K562 (cell line): ENCODE measurements around the gene NDUFB10.

ENCODE experiments used
- GABPA ChIP-seq: fragments of 200-800 bp; sonication (Bioruptor generic); conservative IDR thresholded peaks from 2 replicates; pipeline ENCODE4 v1.6.1; 2016; ENCODE audit warnings: low read depth, missing genetic modification characterization, missing compliant biosample characterization
- HOXB6 ChIP-seq: fragments of 250-450 bp; sonication (Bioruptor Pico); IDR thresholded peaks from 2 replicates; pipeline ENCODE4 v1.5.1; 2022; ENCODE audit warnings: mild to moderate bottlenecking, borderline replicate concordance
- MITF ChIP-seq: IDR thresholded peaks from 2 replicates; pipeline ENCODE4 v1.6.1; 2014; ENCODE audit warnings: antibody characterized with exemption
- POLR2A ChIP-seq: fragments of 450-650 bp; conservative IDR thresholded peaks from 2 replicates; pipeline ENCODE4 v1.6.1; 2016
- PRPF4 ChIP-seq: fragments of 200-400 bp; formaldehyde crosslinking; IDR thresholded peaks from one replicate; pipeline ENCODE4 v1.6.1; 2017; ENCODE audit warnings: low read length, low read depth, mild to moderate bottlenecking; ENCODE audit not compliant: insufficient read depth, poor library complexity, severe bottlenecking
- RAD51 ChIP-seq: fragments of 450-650 bp; IDR thresholded peaks from 2 replicates; pipeline ENCODE4 v1.7.1; 2016; ENCODE audit warnings: low read depth, mild to moderate bottlenecking, borderline replicate concordance
- TBP ChIP-seq: optimal IDR thresholded peaks from 2 replicates; pipeline ENCODE3; 2011; ENCODE audit warnings: low read depth, low read length, improper control_type of control experiment
- ZNF174 ChIP-seq: fragments of 250-450 bp; sonication (Bioruptor Pico); IDR thresholded peaks from 2 replicates; pipeline ENCODE4 v1.4.0; 2020; ENCODE audit warnings: mild to moderate bottlenecking
- ZNF263 ChIP-seq: sonication (generic); formaldehyde crosslinking; IDR thresholded peaks from 2 replicates; pipeline ENCODE4 v1.8.0; 2022; ENCODE audit warnings: mild to moderate bottlenecking, missing genetic modification reagents, borderline replicate concordance
- ZNF282 ChIP-seq: sonication (generic); formaldehyde crosslinking; IDR thresholded peaks from 2 replicates; pipeline ENCODE4 v1.8.1; 2023; ENCODE audit warnings: missing genetic modification reagents
- TF ChIP-seq, protein P1 (sequence below), 3 experiments: IDR thresholded peaks in 2 of 3; conservative IDR thresholded peaks in 1 of 3; 2 replicates each; pipeline ENCODE4 v1.5.1; 2011 to 2012; ENCODE audit warnings: low read length in 3 of 3, mild to moderate bottlenecking in 3 of 3, control low read depth in 2 of 3, improper control_type of control experiment in 1 of 3, inconsistent platforms in 1 of 3, low read depth in 1 of 3, mixed read lengths in 1 of 3, moderate library complexity in 1 of 3; ENCODE audit not compliant: insufficient read depth in 2 of 3
- TF ChIP-seq, protein P2 (sequence below): sonication (generic); formaldehyde crosslinking; IDR thresholded peaks from 2 replicates; pipeline ENCODE4 v1.9.0; 2022; ENCODE audit warnings: mild to moderate bottlenecking, missing genetic modification reagents
- TF ChIP-seq, protein P3 (sequence below): sonication (generic); formaldehyde crosslinking; IDR thresholded peaks from 2 replicates; pipeline ENCODE4 v1.9.0; 2022; ENCODE audit warnings: mild to moderate bottlenecking, missing genetic modification reagents

- no peak for TF ChIP-seq RAD51
- no peak for TF ChIP-seq HOXB6 (CRISPR knock-in tag)
- TF ChIP-seq, protein P1, sequence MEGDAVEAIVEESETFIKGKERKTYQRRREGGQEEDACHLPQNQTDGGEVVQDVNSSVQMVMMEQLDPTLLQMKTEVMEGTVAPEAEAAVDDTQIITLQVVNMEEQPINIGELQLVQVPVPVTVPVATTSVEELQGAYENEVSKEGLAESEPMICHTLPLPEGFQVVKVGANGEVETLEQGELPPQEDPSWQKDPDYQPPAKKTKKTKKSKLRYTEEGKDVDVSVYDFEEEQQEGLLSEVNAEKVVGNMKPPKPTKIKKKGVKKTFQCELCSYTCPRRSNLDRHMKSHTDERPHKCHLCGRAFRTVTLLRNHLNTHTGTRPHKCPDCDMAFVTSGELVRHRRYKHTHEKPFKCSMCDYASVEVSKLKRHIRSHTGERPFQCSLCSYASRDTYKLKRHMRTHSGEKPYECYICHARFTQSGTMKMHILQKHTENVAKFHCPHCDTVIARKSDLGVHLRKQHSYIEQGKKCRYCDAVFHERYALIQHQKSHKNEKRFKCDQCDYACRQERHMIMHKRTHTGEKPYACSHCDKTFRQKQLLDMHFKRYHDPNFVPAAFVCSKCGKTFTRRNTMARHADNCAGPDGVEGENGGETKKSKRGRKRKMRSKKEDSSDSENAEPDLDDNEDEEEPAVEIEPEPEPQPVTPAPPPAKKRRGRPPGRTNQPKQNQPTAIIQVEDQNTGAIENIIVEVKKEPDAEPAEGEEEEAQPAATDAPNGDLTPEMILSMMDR (IDR thresholded peaks at IDR 0.05 in 2 of 3, conservative IDR thresholded peaks at IDR 0.05 in 1 of 3; ENCODE audit: insufficient read depth in 2 of 3, low read depth in 1 of 3, low read length in 3 of 3) = no peak
- TF ChIP-seq, protein P2, sequence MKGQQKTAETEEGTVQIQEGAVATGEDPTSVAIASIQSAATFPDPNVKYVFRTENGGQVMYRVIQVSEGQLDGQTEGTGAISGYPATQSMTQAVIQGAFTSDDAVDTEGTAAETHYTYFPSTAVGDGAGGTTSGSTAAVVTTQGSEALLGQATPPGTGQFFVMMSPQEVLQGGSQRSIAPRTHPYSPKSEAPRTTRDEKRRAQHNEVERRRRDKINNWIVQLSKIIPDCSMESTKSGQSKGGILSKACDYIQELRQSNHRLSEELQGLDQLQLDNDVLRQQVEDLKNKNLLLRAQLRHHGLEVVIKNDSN (CRISPR knock-in tag) = no peak
- TF ChIP-seq GABPA = no peak
- TF ChIP-seq ZNF263 (CRISPR knock-in tag) = no peak
- TF ChIP-seq, protein P3, sequence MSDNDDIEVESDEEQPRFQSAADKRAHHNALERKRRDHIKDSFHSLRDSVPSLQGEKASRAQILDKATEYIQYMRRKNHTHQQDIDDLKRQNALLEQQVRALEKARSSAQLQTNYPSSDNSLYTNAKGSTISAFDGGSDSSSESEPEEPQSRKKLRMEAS (CRISPR knock-in tag) = no peak
- no peak for TF ChIP-seq ZNF174 (CRISPR knock-in tag)
- TF ChIP-seq PRPF4 = no peak
- no peak for TF ChIP-seq TBP
- no peak for TF ChIP-seq MITF
- TF ChIP-seq POLR2A = no peak
- no peak for TF ChIP-seq ZNF282
Observed at GRCh38 chr16:1922357-1922756, 37.0 kb upstream of the NDUFB10 start.
